ENCODE measurements around the gene TPP1. TPM values are rescaled to one million over a fixed set of nuclear protein-coding genes. Genes with fewer than 3 reads are reported as not detected.
A peak's percentile ranks its signal among the peaks of the same experiment; 100 is the strongest.

The TPP1 gene
- total and polyA plus RNA-seq, 9 of the 15 experiments (the other 6 are each of a cell fraction or from before 2014, with no cell fraction given): 7.5 to 75.8 (median 15.7) TPM

GRCh38 chr11:6606471-6607189, 12.6 kb downstream of the TPP1 start (continued):
- no peak for TF ChIP-seq NR2C2 (CRISPR knock-in tag; IDR thresholded peaks at IDR 0.05)
- peak; percentile 55 for TF ChIP-seq NR2C2 (tag; IDR thresholded peaks at IDR 0.05)
- no peak for TF ChIP-seq ESRRB (CRISPR knock-in tag; IDR thresholded peaks at IDR 0.05; ENCODE audit: borderline replicate concordance)
- peak; percentile 57; the same call in 1 of the 2 replicates for TF ChIP-seq SMAD4 (CRISPR knock-in tag; conservative IDR thresholded peaks at IDR 0.05)
- no peak for TF ChIP-seq ZNF586 (CRISPR knock-in tag; conservative IDR thresholded peaks at IDR 0.05)
- no peak for TF ChIP-seq MTA3 (IDR thresholded peaks at IDR 0.05; ENCODE audit: borderline replicate concordance)
- no peak for TF ChIP-seq ZNF143 (CRISPR knock-in tag; IDR thresholded peaks at IDR 0.05)
- TF ChIP-seq TARDBP (IDR thresholded peaks at IDR 0.05): no peak
- peak; percentile 82 for TF ChIP-seq ZNF395 (CRISPR knock-in tag; IDR thresholded peaks at IDR 0.05)
- no peak for TF ChIP-seq SNIP1 (IDR thresholded peaks at IDR 0.05; ENCODE audit: low read depth)
- TF ChIP-seq, protein P1, sequence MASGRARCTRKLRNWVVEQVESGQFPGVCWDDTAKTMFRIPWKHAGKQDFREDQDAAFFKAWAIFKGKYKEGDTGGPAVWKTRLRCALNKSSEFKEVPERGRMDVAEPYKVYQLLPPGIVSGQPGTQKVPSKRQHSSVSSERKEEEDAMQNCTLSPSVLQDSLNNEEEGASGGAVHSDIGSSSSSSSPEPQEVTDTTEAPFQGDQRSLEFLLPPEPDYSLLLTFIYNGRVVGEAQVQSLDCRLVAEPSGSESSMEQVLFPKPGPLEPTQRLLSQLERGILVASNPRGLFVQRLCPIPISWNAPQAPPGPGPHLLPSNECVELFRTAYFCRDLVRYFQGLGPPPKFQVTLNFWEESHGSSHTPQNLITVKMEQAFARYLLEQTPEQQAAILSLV (tag; IDR thresholded peaks at IDR 0.05): no peak
- TF ChIP-seq ZNF695 (CRISPR knock-in tag; IDR thresholded peaks at IDR 0.05): no peak
- no peak for TF ChIP-seq SNAPC5 (CRISPR knock-in tag; IDR thresholded peaks at IDR 0.05)
- 0 out of 4 replicates have a peak, but pooled peaks of 1 of the 2 experiments have one; percentile 25 for TF ChIP-seq HDAC1 (IDR thresholded peaks at IDR 0.05)
- no peak for TF ChIP-seq HMG20B (CRISPR knock-in tag; IDR thresholded peaks at IDR 0.05)
- no peak for TF ChIP-seq BACH1 (tag; IDR thresholded peaks at IDR 0.05)
- peak; percentile 81 for TF ChIP-seq PRDM10 (IDR thresholded peaks at IDR 0.05; ENCODE audit: partially characterized antibody)
- TF ChIP-seq ZNF232 (CRISPR knock-in tag; IDR thresholded peaks at IDR 0.05): no peak
- no peak for TF ChIP-seq SMARCB1 (IDR thresholded peaks at IDR 0.05; ENCODE audit: insufficient read length, low read depth)
- no peak for TF ChIP-seq CLOCK (CRISPR knock-in tag; IDR thresholded peaks at IDR 0.05; ENCODE audit: borderline replicate concordance)

Measured in K562 (cell line).